HEK293 (cell line): Measurements from ENCODE around the gene POLR1B.
"Not testable (repeated sequence)": the region's sequence is repeated elsewhere in the genome, so short reads cannot be mapped to it uniquely, and the experiment has no call there.

Source experiments
- CTCF ChIA-PET: fragments of 350-600 bp; formaldehyde crosslinking; extraction: SDS; loops from one replicate; lab custom pipeline; 2021; ENCODE audit warnings: antibody characterized with exemption; lab: Yijun Ruan, JAX
- POLR2A ChIA-PET: fragments of 300-600 bp; formaldehyde crosslinking; extraction: SDS; loops from one replicate; lab custom pipeline; 2020; ENCODE audit warnings: antibody characterized with exemption, inconsistent platforms; lab: Yijun Ruan, JAX
- H3K27ac ChIP-seq: fragments of 200-500 bp; sonication (Bioruptor generic); 2 replicates; pipeline ENCODE4 v1.5.1; 2014; ENCODE audit warnings: low read depth, low read length, control low read depth, inconsistent platforms; ENCODE audit errors: extremely low read depth
- H3K36me3 ChIP-seq, 2 experiments: fragments of 200-500 bp in 1 of 2; sonication (Bioruptor generic) in 1 of 2; 1 replicate in 1 of 2; 2 replicates in 1 of 2; pipeline ENCODE4 v1.5.1; 2014 to 2017; ENCODE audit warnings: inconsistent platforms in 2 of 2, low read length in 2 of 2; ENCODE audit not compliant: control insufficient read depth in 2 of 2, insufficient read depth in 1 of 2
- H3K4me1 ChIP-seq: fragments of 200-500 bp; sonication (Bioruptor generic); 2 replicates; pipeline ENCODE4 v1.5.1; 2014; ENCODE audit warnings: mild to moderate bottlenecking, low read length, inconsistent platforms; ENCODE audit not compliant: control insufficient read depth, insufficient read depth
- H3K4me3 ChIP-seq: 2 replicates; pipeline ENCODE4 v1.5.1; 2011; ENCODE audit warnings: low read depth, mild to moderate bottlenecking, control low read depth, low read length, moderate library complexity
- H3K9me3 ChIP-seq: fragments of 200-500 bp; sonication (Bioruptor generic); 2 replicates; pipeline ENCODE4 v1.5.1; 2014; ENCODE audit warnings: low read depth, low read length, inconsistent platforms; ENCODE audit not compliant: control insufficient read depth, insufficient read depth
- HOXA7 ChIP-seq: sonication (generic); formaldehyde crosslinking; IDR thresholded peaks from 2 replicates; pipeline ENCODE4 v1.8.1; 2022; ENCODE audit warnings: missing genetic modification reagents, borderline replicate concordance
- INSM2 ChIP-seq: fragments of 450-650 bp; formaldehyde crosslinking; IDR thresholded peaks from 2 replicates; pipeline ENCODE4 v1.5.1; 2016; ENCODE audit warnings: missing biosample characterization, missing genetic modification characterization
- PRDM1 ChIP-seq: fragments of 450-650 bp; formaldehyde crosslinking; IDR thresholded peaks from 2 replicates; pipeline ENCODE4; 2016; ENCODE audit warnings: missing biosample characterization, missing genetic modification characterization
- SETDB1 ChIP-seq: IDR thresholded peaks from one replicate; pipeline ENCODE4 v1.6.1; 2017; ENCODE audit warnings: mild to moderate bottlenecking, low read length, moderate library complexity, mixed read lengths; ENCODE audit not compliant: insufficient read length
- ZIC2 ChIP-seq: fragments of 450-650 bp; formaldehyde crosslinking; IDR thresholded peaks from 2 replicates; pipeline ENCODE4 v1.5.1; 2016; ENCODE audit warnings: missing biosample characterization, missing genetic modification characterization
- ZNF112 ChIP-seq: fragments of 450-650 bp; formaldehyde crosslinking; IDR thresholded peaks from 2 replicates; pipeline ENCODE4 v1.5.0; 2017; ENCODE audit warnings: missing biosample characterization, missing genetic modification characterization
- ZNF133 ChIP-seq: fragments of 450-650 bp; formaldehyde crosslinking; IDR thresholded peaks from 2 replicates; pipeline ENCODE4 v1.5.1; 2016; ENCODE audit warnings: missing biosample characterization, missing genetic modification characterization
- ZNF146 ChIP-seq: fragments of 450-650 bp; formaldehyde crosslinking; IDR thresholded peaks from 2 replicates; pipeline ENCODE4 v1.5.1; 2016; ENCODE audit warnings: missing biosample characterization, missing genetic modification characterization
- ZNF214 ChIP-seq: fragments of 450-650 bp; formaldehyde crosslinking; IDR thresholded peaks from 2 replicates; pipeline ENCODE4 v1.5.1; 2017; ENCODE audit warnings: missing biosample characterization, mild to moderate bottlenecking, missing genetic modification characterization, borderline replicate concordance
- ZNF223 ChIP-seq: fragments of 450-650 bp; formaldehyde crosslinking; IDR thresholded peaks from 2 replicates; pipeline ENCODE4 v1.5.1; 2016; ENCODE audit warnings: missing biosample characterization, missing genetic modification characterization
- ZNF350 ChIP-seq: fragments of 450-650 bp; formaldehyde crosslinking; IDR thresholded peaks from 2 replicates; pipeline ENCODE4 v1.5.0; 2017; ENCODE audit warnings: missing biosample characterization, mild to moderate bottlenecking, missing genetic modification characterization
- ZNF366 ChIP-seq: fragments of 450-650 bp; formaldehyde crosslinking; conservative IDR thresholded peaks from 2 replicates; pipeline ENCODE4 v1.5.1; 2016; ENCODE audit warnings: missing biosample characterization, missing genetic modification characterization
- ZNF704 ChIP-seq: fragments of 450-650 bp; formaldehyde crosslinking; IDR thresholded peaks from 2 replicates; pipeline ENCODE4 v1.5.1; 2016; ENCODE audit warnings: missing biosample characterization, missing genetic modification characterization
- ZSCAN16 ChIP-seq: fragments of 450-650 bp; formaldehyde crosslinking; IDR thresholded peaks from 2 replicates; pipeline ENCODE4 v1.5.1; 2016; ENCODE audit warnings: missing biosample characterization, missing genetic modification characterization
- ZSCAN18 ChIP-seq: fragments of 450-650 bp; formaldehyde crosslinking; IDR thresholded peaks from 2 replicates; pipeline ENCODE4 v1.5.1; 2016; ENCODE audit warnings: missing biosample characterization, missing genetic modification characterization
- ZSCAN4 ChIP-seq: fragments of 450-650 bp; formaldehyde crosslinking; IDR thresholded peaks from 2 replicates; pipeline ENCODE4 v1.5.1; 2017; ENCODE audit warnings: missing biosample characterization, missing genetic modification characterization

POLR1B gene

GRCh38 chr2:112530728-112531127, 11.5 kb upstream of the POLR1B start:
- CTCF ChIA-PET, result interaction anchor here (0.6 kb wide), 1 partner anchor 285 kb away, joined by 11 read pairs; no protein-coding TSS in a partner anchor
- Histone ChIP-seq H3K27ac (no peak overlapping the region), H3K4me3 (no peak overlapping the region), H3K36me3 (peaks cover 0 to 49% of the 10 kb centered on the region in 2 experiments; a peak in 2 of 3 replicates), H3K4me1 (no peaks in the 10 kb centered on the region), H3K9me3 (no peaks in the 10 kb centered on the region)
- no peak for TF ChIP-seq ZNF704 (tag by site-specific recombination)
- POLR2A ChIA-PET, result no interaction called here

GRCh38 chr2:112534826-112535225, 7.4 kb upstream of the POLR1B start:
- H3K4me3 ChIP-seq, result no peak overlapping the region
- no peaks in the 10 kb centered on the region for H3K9me3 ChIP-seq
- CTCF ChIA-PET, result interaction anchor here (0.6 kb wide), 2 partner anchors 44 to 471 kb away, joined by 3 to 5 read pairs; no protein-coding TSS in a partner anchor
- TF ChIP-seq ZSCAN4 (tag by site-specific recombination) (no peak), ZNF112 (tag by site-specific recombination) (no peak), ZNF350 (tag by site-specific recombination) (no peak), SETDB1 (no peak), INSM2 (tag by site-specific recombination) (no peak), ZNF214 (no peak), ZSCAN16 (tag by site-specific recombination) (no peak), ZNF223 (no peak), ZSCAN18 (tag by site-specific recombination) (no peak), ZNF133 (tag by site-specific recombination) (no peak), HOXA7 (no peak), ZNF366 (0 out of 2 replicates have a peak, but pooled peaks have one; percentile 38), PRDM1 (tag by site-specific recombination) (peak; percentile 92), ZIC2 (tag by site-specific recombination) (no peak)
- POLR2A ChIA-PET, result no interaction called here
- H3K4me1 ChIP-seq, result no peaks in the 10 kb centered on the region
- H3K27ac ChIP-seq, result no peak overlapping the region
- peaks cover 0 to 33% of the 10 kb centered on the region in 2 experiments; a peak in 1 of 3 replicates for H3K36me3 ChIP-seq

- H3K27ac ChIP-seq, H3K9me3 ChIP-seq, H3K4me3 ChIP-seq, H3K4me1 ChIP-seq, POLR2A ChIA-PET: not testable (repeated sequence)
- peak; percentile 91 for TF ChIP-seq ZNF146 (tag by site-specific recombination)
- CTCF ChIA-PET, result interaction anchor here (0.7 kb wide), 1 partner anchor 9 kb away, joined by 4 read pairs; no protein-coding TSS in a partner anchor
- H3K36me3 ChIP-seq, result peaks cover 0 to 17% of the 10 kb centered on the region in 2 experiments; a peak in 1 of 3 replicates
Measured at GRCh38 chr2:112536665-112537064, 5.6 kb upstream of the POLR1B start.
